ENCODE results near the gene NPIPB4.
"Not testable (repeated sequence)": the region's sequence is repeated elsewhere in the genome, so short reads cannot be mapped to it uniquely, and the experiment has no call there.

The NPIPB4 gene

DNA sequence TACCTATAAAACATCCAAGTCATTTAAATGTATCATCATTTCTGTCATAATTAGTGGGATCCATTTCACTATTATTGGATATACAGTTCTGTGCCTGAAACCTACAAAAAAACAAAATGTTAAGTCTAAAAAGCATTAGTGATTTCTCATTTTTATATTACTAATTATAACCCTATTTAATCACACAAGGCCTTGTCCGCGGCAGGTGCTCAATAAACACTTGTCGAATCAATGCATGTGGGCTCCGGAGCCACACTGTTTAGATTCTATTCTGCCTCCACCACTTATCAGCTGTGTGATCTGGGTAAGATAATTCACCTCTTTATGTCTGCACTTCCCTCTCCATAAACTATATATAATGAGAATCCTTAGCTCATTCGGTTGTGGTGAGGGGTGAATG, at the start of gene NPIPB4:
Gene NPIPB4, minus strand, starts transcription at position 101 of the 400 bp plus-strand sequence. CDS start 378 bp downstream, outside the sequence.
- DNase-seq, result not testable (repeated sequence)

DNA sequence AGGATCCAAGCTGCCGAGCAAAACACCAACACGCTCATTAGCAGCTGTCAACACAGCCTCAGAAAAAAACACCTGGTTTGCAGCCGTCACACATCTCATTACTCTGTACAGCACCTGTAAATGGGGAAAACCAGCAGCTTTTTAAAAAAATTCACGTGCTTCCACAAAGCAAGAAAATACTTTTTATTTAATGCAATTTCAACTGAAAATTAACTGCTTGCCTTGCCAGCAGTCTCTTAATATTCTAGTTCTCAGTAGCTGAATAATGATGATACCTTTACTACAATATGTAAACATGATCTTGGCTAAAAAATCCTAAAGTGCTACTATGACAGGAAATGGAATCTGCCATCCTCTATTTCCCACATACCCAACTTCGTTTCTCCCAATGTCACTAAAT, 41.4 kb upstream of the NPIPB4 start:
- DNase-seq, result not testable (repeated sequence)

DNA sequence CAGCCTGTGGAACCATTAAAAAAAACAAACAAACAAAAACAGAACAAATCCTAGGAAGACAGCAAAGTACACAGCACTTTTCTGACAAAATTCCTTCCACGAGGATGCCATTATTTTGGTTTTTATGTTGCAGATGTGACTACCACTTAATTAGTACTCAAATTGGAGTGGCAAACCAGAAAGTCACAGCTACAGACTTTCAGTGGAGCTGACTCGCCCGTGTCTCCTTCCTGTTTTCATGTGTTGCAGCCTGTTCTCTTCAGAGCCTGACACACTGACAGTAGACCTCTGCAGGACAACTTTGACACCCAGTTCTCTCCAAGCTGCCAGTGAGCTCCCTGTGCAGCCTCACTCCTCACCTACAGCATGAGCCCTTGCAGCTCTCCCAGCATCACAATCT, 24.4 kb upstream of the NPIPB4 start:
- not testable (repeated sequence) for DNase-seq

DNA sequence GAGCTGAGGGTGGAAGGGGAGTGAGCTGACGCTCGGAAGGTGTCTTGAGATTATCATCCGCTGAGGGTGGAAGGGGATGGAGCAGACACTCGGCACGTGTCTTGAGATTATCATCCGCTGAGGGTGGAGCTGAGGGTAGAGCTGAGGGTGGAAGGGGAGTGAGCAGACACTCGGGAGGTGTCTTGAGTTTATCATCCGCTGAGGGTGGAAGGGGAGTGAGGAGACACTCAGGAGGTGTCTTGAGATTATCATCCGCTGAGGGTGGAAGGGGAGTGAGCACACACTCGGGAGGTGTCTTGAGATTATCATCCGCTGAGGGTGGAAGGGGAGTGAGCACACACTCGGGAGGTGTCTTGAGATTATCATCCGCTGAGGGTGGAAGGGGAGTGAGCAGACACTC, 20.4 kb downstream of the NPIPB4 start:
- not testable (repeated sequence) for DNase-seq

DNA sequence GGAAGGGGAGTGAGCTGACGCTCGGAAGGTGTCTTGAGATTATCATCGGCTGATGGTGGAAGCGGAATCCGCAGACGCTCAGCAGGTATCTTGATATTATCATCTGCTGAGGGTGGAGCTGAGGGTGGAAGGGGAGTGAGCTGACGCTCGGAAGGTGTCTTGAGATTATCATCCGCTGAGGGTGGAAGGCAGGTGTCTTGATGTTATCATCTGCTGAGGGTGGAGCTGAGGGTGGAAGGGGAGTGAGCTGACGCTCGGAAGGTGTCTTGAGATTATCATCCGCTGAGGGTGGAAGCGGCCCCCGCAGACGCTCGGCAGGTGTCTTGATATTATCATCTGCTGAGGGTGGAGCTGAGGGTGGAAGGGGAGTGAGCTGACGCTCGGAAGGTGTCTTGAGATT, 21.2 kb downstream of the NPIPB4 start:
- not testable (repeated sequence) for DNase-seq

DNA sequence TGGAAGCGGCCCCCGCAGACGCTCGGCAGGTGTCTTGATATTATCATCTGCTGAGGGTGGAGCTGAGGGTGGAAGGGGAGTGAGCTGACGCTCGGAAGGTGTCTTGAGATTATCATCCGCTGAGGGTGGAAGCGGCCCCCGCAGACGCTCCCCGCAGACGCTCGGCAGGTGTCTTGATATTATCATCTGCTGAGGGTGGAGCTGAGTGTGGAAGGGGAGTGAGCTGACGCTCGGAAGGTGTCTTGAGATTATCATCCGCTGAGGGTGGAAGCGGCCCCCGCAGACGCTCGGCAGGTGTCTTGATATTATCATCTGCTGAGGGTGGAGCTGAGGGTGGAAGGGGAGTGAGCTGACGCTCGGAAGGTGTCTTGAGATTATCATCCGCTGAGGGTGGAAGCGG, 21.8 kb downstream of the NPIPB4 start:
- DNase-seq, result not testable (repeated sequence)

DNA sequence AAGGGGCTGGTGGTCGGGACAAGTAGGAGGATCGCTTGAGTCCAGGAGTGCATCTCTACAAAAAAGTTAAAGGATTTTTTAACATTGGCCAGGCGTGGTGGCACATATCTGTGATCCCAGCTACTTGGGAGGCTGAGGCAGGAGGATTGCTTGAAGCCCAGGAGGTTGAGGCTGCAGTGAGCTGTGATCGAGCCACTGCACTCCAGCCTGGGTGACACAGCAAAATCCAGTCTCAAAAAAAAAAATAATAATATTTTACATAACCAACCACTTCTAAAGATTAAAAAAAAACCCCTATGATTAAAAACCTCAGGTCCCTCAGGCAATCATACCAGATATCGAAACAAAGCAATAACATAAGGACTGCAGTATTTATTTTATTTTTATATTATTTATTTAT, 23.3 kb downstream of the NPIPB4 start:
- DNase-seq, result not testable (repeated sequence)

DNA sequence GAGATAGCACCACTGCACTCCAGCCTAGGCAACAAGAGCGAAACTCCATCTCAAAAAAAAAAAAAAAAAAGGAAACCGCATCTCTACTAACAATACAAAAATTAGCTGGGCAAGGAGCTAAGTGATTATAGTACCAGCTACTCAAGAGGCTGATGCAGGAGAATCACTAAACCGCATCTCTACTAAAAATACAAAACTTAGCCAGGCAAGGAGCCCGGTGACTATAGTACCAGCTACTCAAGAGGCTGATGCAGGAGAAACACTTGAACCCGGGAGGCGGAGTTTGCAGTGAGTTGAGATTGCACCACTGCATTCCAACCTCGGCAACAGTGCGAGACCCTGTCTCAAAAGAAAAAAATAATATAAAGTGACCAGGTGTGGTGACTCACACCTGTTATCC, 27.6 kb downstream of the NPIPB4 start:
- DNase-seq, result not testable (repeated sequence)

DNA sequence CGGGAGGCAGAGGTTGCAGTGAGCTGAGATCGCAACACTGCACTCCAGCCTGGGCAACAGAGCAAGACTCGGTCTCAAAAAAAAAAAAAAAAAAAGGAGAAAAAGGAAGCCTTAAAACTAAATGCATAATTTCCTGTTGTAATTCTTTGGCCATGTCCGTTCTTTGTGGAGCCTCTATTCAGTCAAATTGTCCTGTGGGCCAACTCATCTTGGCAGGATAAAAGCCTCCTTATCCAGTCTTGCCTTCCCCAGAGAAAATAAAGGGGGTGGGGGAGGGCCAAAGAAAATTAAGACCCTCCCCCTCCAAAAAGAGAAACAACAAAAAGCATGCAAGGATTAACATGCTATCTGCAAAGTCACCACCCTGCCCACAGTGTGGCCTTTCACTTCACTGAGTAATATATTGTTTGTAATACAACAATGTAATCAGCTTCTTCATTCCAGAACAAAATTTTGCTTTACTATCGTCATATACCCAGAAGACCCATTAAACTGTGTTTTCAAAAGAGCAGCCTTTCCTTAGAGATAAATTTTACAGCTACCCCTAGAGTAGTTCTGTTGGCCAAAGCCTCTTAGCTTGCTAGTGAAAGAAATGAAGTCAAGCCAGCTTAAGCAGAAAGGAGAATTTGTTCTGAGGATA, 31.4 kb downstream of the NPIPB4 start:
- not testable (repeated sequence) for DNase-seq

DNA sequence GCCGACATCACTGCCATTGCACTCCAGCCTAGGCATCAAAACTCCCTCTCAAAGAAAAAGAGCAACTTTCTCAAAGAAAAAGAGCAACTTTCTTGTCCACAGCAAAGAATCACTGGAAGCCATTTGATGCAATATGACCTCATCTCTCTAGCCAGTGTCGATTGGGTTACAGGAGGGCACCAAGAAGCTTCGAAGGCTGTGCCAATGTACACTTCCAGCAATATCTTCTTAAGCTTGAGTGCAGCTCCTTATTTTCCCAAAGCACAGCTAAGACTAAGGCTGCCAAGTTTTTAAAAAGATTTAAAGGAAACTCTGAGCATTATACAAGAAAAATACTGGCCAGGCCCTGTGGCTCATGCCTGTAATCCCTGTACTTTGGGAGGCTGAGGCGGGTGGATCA, 32.0 kb downstream of the NPIPB4 start:
- not testable (repeated sequence) for DNase-seq

DNA sequence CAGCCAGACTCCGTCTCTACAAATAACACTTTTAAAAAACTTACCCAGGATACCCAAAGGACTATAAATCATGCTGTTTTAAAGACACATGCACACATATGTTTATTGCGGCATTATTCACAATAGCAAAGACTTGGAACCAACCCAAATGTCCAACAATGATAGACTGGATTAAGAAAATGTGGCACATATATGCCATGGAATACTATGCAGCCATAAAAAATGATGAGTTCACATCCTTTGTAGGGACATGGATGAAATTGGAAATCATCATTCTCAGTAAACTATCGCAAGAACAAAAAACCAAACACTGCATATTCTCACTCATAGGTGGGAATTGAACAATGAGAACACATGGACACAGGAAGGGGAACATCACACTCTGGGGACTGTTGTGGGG, 34.3 kb downstream of the NPIPB4 start:
- DNase-seq, result not testable (repeated sequence)

DNA sequence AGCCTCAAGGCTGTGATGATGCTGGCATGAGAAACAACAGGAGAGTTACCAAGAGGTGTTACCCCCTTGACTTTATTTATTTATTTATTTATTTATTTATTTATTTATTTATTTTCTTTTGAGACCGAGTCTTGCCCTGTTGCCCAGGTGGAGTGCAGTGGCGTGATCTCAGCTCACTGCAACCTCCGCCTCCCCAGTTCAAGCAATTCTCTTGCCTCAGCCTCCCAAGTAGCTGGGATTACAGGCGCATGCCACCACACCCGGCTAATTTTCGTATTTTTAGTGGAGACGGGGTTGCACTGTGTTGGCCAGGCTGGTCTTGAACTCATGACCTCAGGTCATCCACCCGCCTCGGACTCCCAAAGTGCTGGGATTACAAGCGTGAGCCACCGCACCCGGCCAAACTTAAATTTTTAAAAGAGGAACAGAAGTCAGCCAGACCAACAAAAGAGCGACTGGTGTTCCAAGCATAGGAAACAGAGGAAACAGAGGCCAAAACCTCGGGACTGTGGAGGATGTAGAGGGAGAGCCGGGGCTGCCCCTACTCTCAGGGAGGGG, 36.6 kb downstream of the NPIPB4 start:
- DNase-seq, result not testable (repeated sequence)

DNA sequence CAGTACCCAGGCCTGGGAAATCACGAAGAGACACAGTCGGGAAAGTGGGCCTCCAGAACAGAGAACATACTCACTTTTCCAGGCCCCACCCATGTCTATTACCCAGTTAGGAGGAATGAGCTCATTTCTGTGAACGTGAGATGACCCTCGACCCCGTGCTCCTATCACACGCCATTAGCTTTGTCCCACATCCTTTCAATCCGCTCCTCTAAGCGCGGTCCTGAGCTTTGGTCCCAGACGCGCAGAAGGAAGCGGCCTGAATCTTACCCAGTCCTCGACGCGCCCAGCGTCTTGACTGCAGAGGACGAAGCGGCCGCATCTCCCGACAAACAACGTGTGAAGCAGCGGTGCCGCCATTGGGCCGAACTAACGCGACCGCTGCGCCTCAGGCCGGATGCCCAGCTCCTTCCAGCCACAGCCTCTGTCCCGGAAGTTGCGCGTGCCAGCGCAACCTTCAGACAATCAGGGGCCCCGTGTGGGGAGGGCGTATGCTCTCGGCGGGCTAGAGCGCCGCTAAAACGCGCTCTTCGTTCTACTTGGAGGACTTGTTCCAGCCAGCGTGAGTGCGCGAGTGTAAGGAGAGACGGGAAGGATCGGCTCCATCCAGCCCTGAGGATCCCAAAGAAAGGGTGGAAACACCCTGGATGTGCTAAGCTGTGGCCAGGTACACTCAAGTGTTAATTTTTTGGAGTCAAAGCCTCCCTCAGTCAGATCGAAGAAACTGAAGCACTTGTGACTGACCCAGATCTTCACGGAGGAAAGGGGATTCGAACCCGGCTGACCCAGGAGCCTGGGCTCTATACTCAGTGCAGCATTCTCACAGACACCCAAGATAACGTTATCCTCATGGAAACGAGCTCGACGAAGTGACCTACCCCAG, 37.3 kb downstream of the NPIPB4 start:
- peak; percentile 78 for DNase-seq

DNA sequence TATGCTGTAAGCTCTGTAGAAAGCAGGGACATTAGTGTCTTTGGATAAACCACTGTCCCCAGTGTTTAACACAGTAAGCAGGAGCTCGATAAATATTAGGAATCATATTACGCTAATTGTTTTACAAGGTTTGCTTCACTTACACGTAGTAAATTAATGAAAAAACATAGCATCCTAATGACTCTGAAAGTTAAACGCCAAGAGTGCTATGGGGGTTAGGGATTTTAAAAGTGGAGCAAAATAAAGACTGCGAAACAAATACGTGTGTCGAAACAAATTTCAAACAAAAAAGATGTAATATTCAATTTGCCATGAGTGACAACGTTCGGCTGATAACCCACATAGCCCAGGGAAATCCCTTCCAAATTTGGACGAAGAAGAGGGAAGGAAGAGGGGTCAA, 37.9 kb downstream of the NPIPB4 start:
- not testable (repeated sequence) for DNase-seq

DNA sequence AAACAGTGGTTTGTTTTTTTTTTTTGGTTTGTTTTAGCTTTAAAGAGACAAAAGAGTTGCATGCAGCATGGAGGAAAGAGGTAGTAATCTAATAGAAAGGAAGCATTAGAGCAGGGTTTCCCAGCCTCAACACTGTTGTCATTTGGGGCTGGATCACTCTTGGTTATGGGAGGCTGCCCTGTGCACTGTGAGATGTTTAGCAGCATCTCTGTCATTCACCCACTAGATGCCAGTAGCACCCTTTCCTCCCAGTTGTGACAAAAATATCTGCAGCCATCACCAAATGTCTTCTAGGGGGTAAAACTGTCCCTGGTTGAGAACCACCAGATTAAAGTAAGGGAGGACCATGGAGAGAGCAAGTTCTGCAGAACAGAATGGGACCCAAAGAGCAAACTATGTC, 40.5 kb downstream of the NPIPB4 start:
- not testable (repeated sequence) for DNase-seq

DNA sequence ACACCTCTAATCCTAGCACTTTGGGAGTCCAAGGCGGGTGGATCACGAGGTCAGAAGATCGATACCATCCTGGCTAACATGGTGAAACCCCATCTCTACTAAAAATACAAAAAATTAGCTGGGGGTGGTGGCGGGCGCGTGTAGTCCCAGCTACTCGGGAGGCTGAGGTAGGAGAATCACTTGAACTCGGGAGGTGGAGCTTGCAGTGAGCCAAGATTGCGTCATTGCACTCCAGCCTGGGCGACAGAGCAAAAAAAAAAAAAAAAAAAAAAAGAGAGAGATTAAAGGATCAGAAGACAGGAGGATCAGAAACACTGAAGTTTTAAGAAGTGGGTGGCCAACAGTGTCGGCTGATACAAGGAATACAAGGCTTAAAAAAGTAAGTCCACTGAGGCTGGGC, 41.9 kb downstream of the NPIPB4 start:
- DNase-seq, result not testable (repeated sequence)

DNA sequence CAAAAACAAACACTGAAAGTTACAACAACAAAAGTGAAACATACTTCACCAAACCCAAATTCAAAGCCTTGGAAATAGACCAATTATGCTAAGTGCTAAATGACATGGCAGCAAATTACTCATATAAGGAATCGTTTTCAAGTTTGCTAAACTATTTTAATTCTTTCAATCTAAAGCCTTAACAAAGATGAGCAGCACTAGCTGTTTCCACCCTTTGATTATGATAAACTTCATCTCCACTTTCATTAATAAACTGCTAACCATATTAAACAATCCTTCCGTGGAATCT, 55.2 kb downstream of the NPIPB4 start:
- not testable (repeated sequence) for DNase-seq

DNA sequence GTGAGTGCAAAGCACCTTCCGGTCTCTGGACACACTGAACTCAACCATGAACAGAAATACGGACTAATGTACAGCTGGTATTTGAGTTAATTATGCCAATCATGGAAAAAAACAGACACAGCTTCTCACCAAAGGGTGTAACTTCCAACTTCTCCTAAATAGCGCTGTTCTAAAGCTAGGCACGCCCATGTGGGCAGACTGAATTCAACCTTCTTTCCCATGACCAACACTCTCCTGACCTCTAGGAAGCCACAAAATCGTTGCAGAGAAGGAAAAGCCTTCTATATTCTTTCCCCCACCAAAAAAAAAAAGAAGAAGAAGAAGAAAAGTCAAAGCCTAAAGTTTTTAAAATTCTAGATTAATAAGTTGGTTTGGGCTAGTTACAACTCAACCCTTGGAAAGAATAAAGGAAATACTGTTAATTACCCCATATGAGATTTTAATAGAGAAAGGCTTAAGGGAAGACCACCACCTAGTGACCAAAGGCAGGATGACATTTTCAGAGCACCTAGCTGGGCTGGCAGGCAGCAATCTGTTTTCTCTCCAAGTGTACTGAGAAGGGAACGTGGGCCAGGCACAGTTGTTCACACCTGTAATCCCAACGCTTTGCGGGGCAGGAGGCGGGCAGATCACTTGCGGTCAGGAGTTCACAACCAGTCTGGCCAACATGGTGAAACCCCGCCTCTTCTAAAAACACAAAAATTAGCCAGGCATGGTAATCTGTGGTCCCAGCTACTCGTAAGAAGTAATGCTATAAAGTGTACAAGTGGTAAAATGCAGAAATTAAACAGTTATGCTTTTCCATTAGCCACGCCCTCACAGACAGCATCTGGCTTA, 55.8 kb downstream of the NPIPB4 start:
- DNase-seq, result peak; percentile 25

DNA sequence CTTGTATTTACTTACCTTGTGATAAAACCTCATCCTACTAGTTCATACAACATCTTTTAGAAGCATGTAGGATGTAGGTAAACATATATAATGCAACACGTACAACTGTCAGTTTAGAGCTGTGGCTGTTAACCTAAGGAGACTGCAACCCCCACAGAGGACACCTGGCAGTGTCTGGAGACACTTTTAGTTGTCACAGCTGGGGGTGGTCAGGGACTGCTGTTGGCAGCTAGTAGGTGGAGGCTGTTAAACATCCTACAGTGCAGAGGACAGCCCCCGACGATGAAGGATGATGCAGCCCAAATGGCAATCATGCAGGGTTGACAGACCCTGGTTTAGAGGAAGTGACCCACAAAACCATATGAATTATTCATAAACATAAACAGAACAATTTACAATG, 59.0 kb downstream of the NPIPB4 start:
- DNase-seq, result not testable (repeated sequence)

DNA sequence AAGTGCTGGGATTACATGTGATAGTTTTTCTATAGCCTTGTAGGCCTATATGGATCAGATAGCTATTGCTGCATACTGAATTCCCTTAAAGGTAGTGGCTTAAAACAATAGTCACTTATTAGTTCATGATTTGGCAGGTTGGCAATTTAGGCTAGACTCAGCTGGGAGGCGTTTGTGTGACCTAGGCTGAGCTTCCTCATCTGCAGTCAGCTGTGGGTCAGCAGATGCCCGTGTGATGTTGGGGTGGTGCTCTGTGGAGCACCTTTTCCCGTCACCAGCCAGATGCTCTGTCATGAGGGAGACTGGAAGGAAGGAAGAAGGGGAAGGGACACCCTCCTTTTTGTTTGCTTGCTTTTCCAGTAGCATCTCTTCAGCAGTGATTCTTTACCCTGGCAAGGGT, 64.2 kb downstream of the NPIPB4 start:
- DNase-seq, result not testable (repeated sequence)

DNA sequence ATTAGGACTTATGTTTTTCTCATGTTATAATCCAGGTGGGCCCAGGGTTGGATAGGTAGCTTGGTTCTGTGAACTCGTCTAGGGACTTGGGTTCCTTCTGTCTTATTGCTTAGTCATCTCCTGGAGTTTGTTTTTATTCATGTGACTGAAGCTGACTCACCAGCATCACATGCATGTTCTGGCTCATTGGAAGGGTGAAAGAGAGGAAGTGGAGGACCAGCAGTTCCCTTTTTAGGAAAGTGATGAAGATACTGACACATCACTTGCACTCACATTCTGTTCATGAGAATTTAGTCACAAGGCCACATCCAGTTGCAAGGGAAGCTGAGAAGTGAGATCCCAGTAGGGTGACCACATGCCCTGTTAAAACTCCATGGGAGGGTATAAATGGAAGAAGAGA, 67.0 kb downstream of the NPIPB4 start:
- not testable (repeated sequence) for DNase-seq

Measured in fibroblast of skin of right quadriceps (primary cell).